ENCODE results near the gene TMTC2.

TMTC2 gene

DNA sequence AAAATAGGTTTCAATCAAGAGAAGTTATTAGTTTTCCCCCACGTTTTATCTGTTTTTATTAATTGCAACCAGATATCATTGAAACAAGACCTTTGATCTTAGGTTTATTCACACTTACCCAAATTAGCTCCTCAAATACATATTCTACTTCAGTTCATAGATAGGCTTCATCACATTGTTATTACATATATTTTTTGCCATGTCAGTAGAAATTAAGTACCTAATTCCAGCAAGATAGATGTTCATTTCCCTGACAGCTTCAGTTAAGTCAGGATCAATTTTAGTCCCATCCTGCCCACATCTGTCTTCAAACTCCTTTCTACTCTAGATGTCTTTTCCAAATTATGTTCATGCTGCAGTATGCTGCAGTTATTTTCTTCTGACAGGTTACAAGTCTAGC, 388.8 kb downstream of the TMTC2 start:
- no peak overlapping the region for H3K4me3 ChIP-seq (ENCODE audit: insufficient read depth, low read depth, low read length, poor library complexity, severe bottlenecking)
- H3K9me3 ChIP-seq (ENCODE audit: control insufficient read depth, low read length), result no peaks in the 10 kb centered on the region
- H3K4me1 ChIP-seq (ENCODE audit: control insufficient read depth, insufficient read depth, low read length, poor library complexity, severe bottlenecking), result no peaks in the 10 kb centered on the region
- no peaks in the 10 kb centered on the region for H3K27me3 ChIP-seq (replicated peaks; ENCODE audit: control insufficient read depth, insufficient read depth, low read length, poor library complexity, severe bottlenecking)
- no peak overlapping the region for H3K27ac ChIP-seq (ENCODE audit: insufficient read depth, low read length, poor library complexity, severe bottlenecking)
- DNase-seq, result no peak
- no peaks in the 10 kb centered on the region for H3K36me3 ChIP-seq (ENCODE audit: control insufficient read depth, insufficient read depth, low read length)

DNA sequence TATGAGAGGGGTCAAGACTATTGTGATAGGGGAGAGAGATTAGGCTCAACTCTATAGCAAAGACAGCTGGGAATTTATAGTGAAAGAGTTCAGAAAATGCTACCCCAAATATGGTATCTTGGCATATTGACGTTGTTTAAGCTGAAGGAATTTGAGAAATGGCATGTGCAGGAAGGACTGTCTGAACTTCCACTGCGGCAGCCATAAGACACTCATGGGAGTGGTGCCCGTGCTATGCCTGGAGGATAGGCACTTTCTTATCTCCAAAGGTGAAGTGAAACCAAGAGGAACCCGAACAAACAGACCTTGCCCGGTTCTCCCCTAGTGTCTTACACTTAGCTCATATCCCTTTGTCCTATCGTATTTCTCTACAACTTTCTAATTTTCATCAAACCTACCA, 390.3 kb downstream of the TMTC2 start:
- Histone ChIP-seq H3K36me3 (ENCODE audit: control insufficient read depth, insufficient read depth, low read length) (no peaks in the 10 kb centered on the region), H3K9me3 (ENCODE audit: control insufficient read depth, low read length) (no peaks in the 10 kb centered on the region), H3K4me3 (ENCODE audit: insufficient read depth, low read depth, low read length, poor library complexity, severe bottlenecking) (no peak overlapping the region), H3K27me3 (replicated peaks; ENCODE audit: control insufficient read depth, insufficient read depth, low read length, poor library complexity, severe bottlenecking) (no peaks in the 10 kb centered on the region), H3K4me1 (ENCODE audit: control insufficient read depth, insufficient read depth, low read length, poor library complexity, severe bottlenecking) (no peaks in the 10 kb centered on the region), H3K27ac (ENCODE audit: insufficient read depth, low read length, poor library complexity, severe bottlenecking) (no peak overlapping the region)
- DNase-seq, result no peak

DNA sequence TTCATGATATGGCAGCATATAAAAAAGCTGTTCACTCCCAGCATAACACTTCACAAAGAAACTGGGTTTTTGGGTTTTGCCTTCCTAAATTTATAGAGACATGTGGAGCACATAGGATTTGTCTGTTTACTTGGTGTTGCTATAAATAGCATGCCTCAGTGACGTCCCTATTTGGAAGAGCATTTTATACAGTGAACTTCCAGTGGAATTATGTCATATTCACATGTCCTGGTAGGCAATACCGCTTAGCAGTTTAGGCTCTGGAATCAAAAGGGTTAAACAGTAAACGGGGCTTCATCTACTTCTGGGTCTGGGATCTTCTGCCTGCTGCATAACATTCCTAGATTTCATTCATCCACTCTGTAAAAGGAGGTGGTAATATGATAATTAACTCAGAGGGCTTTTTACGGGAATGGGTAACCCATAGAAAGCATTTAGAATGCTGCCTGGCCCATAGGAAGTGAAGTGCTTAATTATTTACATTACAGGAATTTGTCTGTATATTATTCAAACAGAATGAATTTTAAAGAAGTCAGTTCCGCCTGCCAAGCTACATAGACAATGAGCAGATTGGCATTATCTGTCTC, 396.1 kb downstream of the TMTC2 start:
- Histone ChIP-seq H3K36me3 (ENCODE audit: control insufficient read depth, insufficient read depth, low read length) (no peaks in the 10 kb centered on the region), H3K27ac (ENCODE audit: insufficient read depth, low read length, poor library complexity, severe bottlenecking) (no peak overlapping the region), H3K9me3 (ENCODE audit: control insufficient read depth, low read length) (no peaks in the 10 kb centered on the region), H3K4me3 (ENCODE audit: insufficient read depth, low read depth, low read length, poor library complexity, severe bottlenecking) (no peak overlapping the region), H3K4me1 (ENCODE audit: control insufficient read depth, insufficient read depth, low read length, poor library complexity, severe bottlenecking) (no peaks in the 10 kb centered on the region), H3K27me3 (replicated peaks; ENCODE audit: control insufficient read depth, insufficient read depth, low read length, poor library complexity, severe bottlenecking) (no peaks in the 10 kb centered on the region)
- no peak for DNase-seq

DNA sequence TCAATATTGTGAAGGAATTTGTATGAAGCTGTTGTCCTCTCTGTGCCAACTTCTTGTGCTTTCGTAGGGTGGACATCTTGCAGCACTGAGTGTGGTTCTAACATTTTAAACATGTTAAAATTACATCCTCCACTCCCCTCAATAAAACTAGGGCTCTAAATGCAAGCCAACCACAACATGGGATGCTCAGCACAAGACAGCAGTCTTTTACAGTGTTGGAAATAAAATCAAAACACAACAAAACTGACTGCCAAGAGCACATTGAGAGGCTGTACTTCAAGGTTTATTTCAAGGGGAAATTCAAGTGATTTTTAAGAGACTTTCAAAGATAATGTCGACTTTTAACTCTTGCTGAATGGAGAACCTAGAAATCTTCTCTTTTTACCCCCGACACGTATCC, 396.9 kb downstream of the TMTC2 start:
- Histone ChIP-seq H3K27me3 (replicated peaks; ENCODE audit: control insufficient read depth, insufficient read depth, low read length, poor library complexity, severe bottlenecking) (no peaks in the 10 kb centered on the region), H3K4me3 (ENCODE audit: insufficient read depth, low read depth, low read length, poor library complexity, severe bottlenecking) (no peak overlapping the region)

DNA sequence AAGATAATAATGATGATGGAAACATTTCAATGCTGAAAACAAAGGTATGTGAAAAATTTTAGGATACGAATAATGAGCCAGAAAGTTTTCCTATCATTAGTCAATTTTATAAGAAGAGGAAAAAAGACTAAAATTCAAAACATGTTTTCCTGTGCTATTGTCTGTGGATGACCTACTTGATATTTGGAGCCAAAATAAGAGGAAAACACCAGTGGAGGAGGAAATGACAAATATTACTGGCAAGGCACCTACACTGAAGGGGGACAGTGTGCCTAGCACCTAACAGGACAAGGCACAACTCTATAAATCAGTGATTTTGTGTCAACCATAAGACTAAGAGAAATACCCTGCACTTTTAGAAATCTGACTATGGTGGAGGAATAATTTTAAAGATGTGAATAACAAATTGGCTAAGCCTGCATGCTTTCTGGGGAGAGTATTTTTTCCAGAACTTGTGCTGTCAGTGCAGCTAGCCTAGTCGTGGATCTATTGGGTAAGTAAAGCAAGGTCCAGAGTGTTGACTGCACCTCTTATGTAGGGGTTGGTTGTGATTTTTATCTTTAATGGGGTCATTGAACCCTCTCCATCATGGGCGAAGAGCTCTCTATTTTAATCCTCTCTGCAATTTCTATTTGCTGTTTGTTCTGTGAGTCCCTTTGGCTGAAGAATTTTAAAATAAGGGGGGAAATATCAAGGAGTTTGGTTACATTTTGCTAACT, 398.0 kb downstream of the TMTC2 start:
- no peak overlapping the region for H3K27ac ChIP-seq (ENCODE audit: insufficient read depth, low read length, poor library complexity, severe bottlenecking)
- H3K27me3 ChIP-seq (replicated peaks; ENCODE audit: control insufficient read depth, insufficient read depth, low read length, poor library complexity, severe bottlenecking), result no peaks in the 10 kb centered on the region
- DNase-seq, result no peak
- no peaks in the 10 kb centered on the region for H3K9me3 ChIP-seq (ENCODE audit: control insufficient read depth, low read length)
- H3K36me3 ChIP-seq (ENCODE audit: control insufficient read depth, insufficient read depth, low read length), result no peaks in the 10 kb centered on the region
- H3K4me3 ChIP-seq (ENCODE audit: insufficient read depth, low read depth, low read length, poor library complexity, severe bottlenecking), result no peak overlapping the region
- no peaks in the 10 kb centered on the region for H3K4me1 ChIP-seq (ENCODE audit: control insufficient read depth, insufficient read depth, low read length, poor library complexity, severe bottlenecking)

More for the DNA sequence above, 396.9 kb downstream of the TMTC2 start:
- no peak for DNase-seq
- no peaks in the 10 kb centered on the region for H3K4me1 ChIP-seq (ENCODE audit: control insufficient read depth, insufficient read depth, low read length, poor library complexity, severe bottlenecking)
- no peak overlapping the region for H3K27ac ChIP-seq (ENCODE audit: insufficient read depth, low read length, poor library complexity, severe bottlenecking)
- H3K9me3 ChIP-seq (ENCODE audit: control insufficient read depth, low read length), result no peaks in the 10 kb centered on the region
- H3K36me3 ChIP-seq (ENCODE audit: control insufficient read depth, insufficient read depth, low read length), result no peaks in the 10 kb centered on the region

DNA sequence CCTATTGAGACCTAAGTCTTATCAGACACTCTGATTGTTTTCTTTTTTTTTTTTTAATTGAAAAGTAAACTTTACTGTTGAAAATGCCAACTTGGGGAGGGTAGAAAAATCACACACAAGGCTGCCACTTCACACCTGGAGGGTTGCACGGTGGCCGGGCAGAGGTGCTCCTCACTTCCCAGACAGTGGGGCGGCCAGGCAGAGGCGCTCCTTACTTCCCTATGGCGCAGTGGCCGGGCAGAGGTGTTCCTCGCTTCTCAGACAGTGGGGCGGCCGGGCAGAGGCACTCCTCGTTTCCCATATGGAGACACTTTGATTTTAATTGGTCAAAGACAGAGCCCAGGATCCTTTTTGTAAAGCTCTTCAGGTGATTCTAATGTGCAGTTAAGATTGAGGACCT, 399.3 kb downstream of the TMTC2 start:
- no peak overlapping the region for H3K4me3 ChIP-seq (ENCODE audit: insufficient read depth, low read depth, low read length, poor library complexity, severe bottlenecking)
- DNase-seq, result no peak
- H3K4me1 ChIP-seq (ENCODE audit: control insufficient read depth, insufficient read depth, low read length, poor library complexity, severe bottlenecking), result no peaks in the 10 kb centered on the region

DNA sequence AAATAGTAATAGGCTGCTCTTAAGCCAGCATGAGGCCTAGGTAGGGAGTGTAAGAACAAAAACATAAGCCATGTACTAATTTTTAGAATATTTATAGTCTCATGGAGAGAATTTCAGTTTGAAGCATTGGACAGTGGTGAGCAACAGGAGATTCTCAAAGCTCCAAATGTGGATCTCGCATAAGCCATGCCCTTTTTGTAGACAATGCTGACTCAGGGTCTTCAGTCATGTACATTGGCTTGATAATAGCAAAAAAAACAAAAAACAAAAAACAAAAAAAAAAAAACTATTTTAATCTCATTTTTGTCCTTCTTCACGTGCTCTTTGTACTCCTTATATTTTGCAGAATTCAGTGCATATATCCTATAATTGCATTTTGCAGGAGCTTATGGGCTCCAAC, 402.9 kb downstream of the TMTC2 start:
- Histone ChIP-seq H3K27me3 (replicated peaks; ENCODE audit: control insufficient read depth, insufficient read depth, low read length, poor library complexity, severe bottlenecking) (no peaks in the 10 kb centered on the region), H3K4me3 (ENCODE audit: insufficient read depth, low read depth, low read length, poor library complexity, severe bottlenecking) (no peak overlapping the region), H3K36me3 (ENCODE audit: control insufficient read depth, insufficient read depth, low read length) (no peaks in the 10 kb centered on the region), H3K27ac (ENCODE audit: insufficient read depth, low read length, poor library complexity, severe bottlenecking) (no peak overlapping the region), H3K9me3 (ENCODE audit: control insufficient read depth, low read length) (no peaks in the 10 kb centered on the region), H3K4me1 (ENCODE audit: control insufficient read depth, insufficient read depth, low read length, poor library complexity, severe bottlenecking) (no peaks in the 10 kb centered on the region)
- DNase-seq, result no peak

More for the DNA sequence above, 399.3 kb downstream of the TMTC2 start:
- no peak overlapping the region for H3K27ac ChIP-seq (ENCODE audit: insufficient read depth, low read length, poor library complexity, severe bottlenecking)
- no peaks in the 10 kb centered on the region for H3K9me3 ChIP-seq (ENCODE audit: control insufficient read depth, low read length)
- no peaks in the 10 kb centered on the region for H3K36me3 ChIP-seq (ENCODE audit: control insufficient read depth, insufficient read depth, low read length)
- no peaks in the 10 kb centered on the region for H3K27me3 ChIP-seq (replicated peaks; ENCODE audit: control insufficient read depth, insufficient read depth, low read length, poor library complexity, severe bottlenecking)

DNA sequence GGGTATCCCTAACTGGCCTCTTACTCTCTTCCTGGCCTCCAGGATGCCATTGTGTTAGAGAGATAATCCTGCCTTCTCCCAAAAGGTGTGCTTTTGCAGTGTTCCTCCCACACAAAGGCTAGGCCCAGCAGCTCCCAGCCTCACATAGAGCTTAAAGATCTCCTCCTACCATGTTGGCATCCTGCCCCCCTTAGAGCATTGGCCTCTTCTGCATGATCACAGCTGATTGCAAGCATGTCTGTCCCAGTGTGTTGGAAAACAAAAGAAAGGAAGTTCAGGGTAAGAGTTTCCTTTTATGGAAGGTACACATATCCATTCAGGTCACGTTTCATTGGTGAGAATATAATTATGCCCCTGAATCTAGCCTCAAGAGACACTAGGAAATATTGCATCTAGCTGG, 405.4 kb downstream of the TMTC2 start:
- H3K4me3 ChIP-seq (ENCODE audit: insufficient read depth, low read depth, low read length, poor library complexity, severe bottlenecking), result no peak overlapping the region
- H3K36me3 ChIP-seq (ENCODE audit: control insufficient read depth, insufficient read depth, low read length), result no peaks in the 10 kb centered on the region
- H3K27me3 ChIP-seq (replicated peaks; ENCODE audit: control insufficient read depth, insufficient read depth, low read length, poor library complexity, severe bottlenecking), result no peaks in the 10 kb centered on the region
- DNase-seq, result no peak
- H3K27ac ChIP-seq (ENCODE audit: insufficient read depth, low read length, poor library complexity, severe bottlenecking), result no peak overlapping the region
- H3K9me3 ChIP-seq (ENCODE audit: control insufficient read depth, low read length), result no peaks in the 10 kb centered on the region
- no peaks in the 10 kb centered on the region for H3K4me1 ChIP-seq (ENCODE audit: control insufficient read depth, insufficient read depth, low read length, poor library complexity, severe bottlenecking)

DNA sequence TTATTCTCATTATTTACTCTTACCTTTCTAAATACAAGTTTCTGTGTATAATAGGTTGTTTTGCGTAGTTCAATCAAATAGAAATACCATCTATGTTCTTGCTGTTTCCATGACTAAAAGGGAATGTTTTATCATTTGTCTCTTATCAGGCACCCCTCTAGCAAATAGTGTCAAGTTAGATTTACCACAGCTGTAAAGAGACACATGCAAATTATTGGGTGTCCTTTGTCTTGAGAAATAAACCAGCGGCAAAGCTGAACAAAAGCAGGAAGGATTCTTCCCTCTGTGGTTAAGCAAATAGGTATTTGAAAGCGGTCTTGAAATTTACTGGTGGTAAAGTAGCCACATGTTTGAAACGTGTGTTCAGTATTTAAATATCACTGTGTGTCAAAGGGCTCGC, 405.9 kb downstream of the TMTC2 start:
- Histone ChIP-seq H3K27ac (ENCODE audit: insufficient read depth, low read length, poor library complexity, severe bottlenecking) (no peak overlapping the region), H3K4me1 (ENCODE audit: control insufficient read depth, insufficient read depth, low read length, poor library complexity, severe bottlenecking) (no peaks in the 10 kb centered on the region), H3K36me3 (ENCODE audit: control insufficient read depth, insufficient read depth, low read length) (no peaks in the 10 kb centered on the region), H3K27me3 (replicated peaks; ENCODE audit: control insufficient read depth, insufficient read depth, low read length, poor library complexity, severe bottlenecking) (no peaks in the 10 kb centered on the region), H3K4me3 (ENCODE audit: insufficient read depth, low read depth, low read length, poor library complexity, severe bottlenecking) (no peak overlapping the region), H3K9me3 (ENCODE audit: control insufficient read depth, low read length) (no peaks in the 10 kb centered on the region)
- DNase-seq, result no peak

DNA sequence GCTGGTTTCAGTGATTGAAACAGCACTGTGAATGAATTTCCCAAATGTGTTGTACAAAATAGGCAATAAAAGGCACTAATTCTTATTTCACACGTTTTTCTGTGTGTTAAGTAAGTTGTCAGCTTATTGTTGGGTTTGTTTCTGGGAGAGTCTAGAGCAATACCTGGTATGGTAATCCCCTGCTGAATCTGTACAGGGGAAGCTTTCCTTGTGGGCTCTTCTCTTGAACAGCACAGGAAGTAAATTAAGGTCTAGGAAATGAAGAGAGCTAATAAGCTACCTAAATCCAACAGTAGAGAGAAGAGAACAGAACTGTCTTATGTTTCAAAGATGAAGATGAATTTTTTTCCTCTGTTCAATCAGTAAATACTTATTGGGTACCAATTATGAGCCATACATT, 406.7 kb downstream of the TMTC2 start:
- H3K36me3 ChIP-seq (ENCODE audit: control insufficient read depth, insufficient read depth, low read length), result no peaks in the 10 kb centered on the region
- no peak for DNase-seq
- no peaks in the 10 kb centered on the region for H3K9me3 ChIP-seq (ENCODE audit: control insufficient read depth, low read length)
- no peaks in the 10 kb centered on the region for H3K27me3 ChIP-seq (replicated peaks; ENCODE audit: control insufficient read depth, insufficient read depth, low read length, poor library complexity, severe bottlenecking)
- no peak overlapping the region for H3K27ac ChIP-seq (ENCODE audit: insufficient read depth, low read length, poor library complexity, severe bottlenecking)
- no peaks in the 10 kb centered on the region for H3K4me1 ChIP-seq (ENCODE audit: control insufficient read depth, insufficient read depth, low read length, poor library complexity, severe bottlenecking)
- H3K4me3 ChIP-seq (ENCODE audit: insufficient read depth, low read depth, low read length, poor library complexity, severe bottlenecking), result no peak overlapping the region
